ENCODE data around the gene CRTC3. TPM values are rescaled to one million over a fixed set of nuclear protein-coding genes. Genes with fewer than 3 reads are reported as not detected.

The CRTC3 gene
- total and polyA plus RNA-seq, 2 of the 4 experiments (the other 2 are of a cell fraction): 4.7 to 14.8 TPM

GRCh38 chr15:90565866-90566265, 36.1 kb downstream of the CRTC3 start:
- peaks cover 5% of the 10 kb centered on the region for H3K9me3 ChIP-seq (ENCODE audit: control insufficient read depth, insufficient read depth, low read length)
- no peak overlapping the region for H3K9ac ChIP-seq (ENCODE audit: low read depth, low read length)
- peaks cover 14% of the 10 kb centered on the region; the same call in 1 of the 2 replicates for H4K20me1 ChIP-seq (ENCODE audit: insufficient read depth, low read length)
- ATAC-seq (ENCODE audit: low read depth) (no peak), DNase-seq (no peak)
- H2BK15ac ChIP-seq (ENCODE audit: low read depth, low read length): no peak overlapping the region
- in situ Hi-C loops (cut with MboI; ENCODE audit: low sequenced_read_pairs) (no loop called here), dilution Hi-C loops (cut with HindIII; ENCODE audit: low sequenced_read_pairs, unreplicated experiment) (no loop called here), intact Hi-C loops (cut with micrococcal nuclease) (no loop called here)
- peaks cover 11% of the 10 kb centered on the region for H3K9me1 ChIP-seq (ENCODE audit: insufficient read depth, low read length)
- H3K27ac ChIP-seq (ENCODE audit: insufficient read depth, low read length): no peak overlapping the region
- no peak overlapping the region for H3K18ac ChIP-seq (ENCODE audit: low read depth, low read length)
- no peak overlapping the region for H3K56ac ChIP-seq (ENCODE audit: extremely low read depth, insufficient read depth, low read length)
- H3K23ac ChIP-seq (ENCODE audit: low read depth, low read length): no peak overlapping the region
- H4K91ac ChIP-seq (ENCODE audit: insufficient read depth, low read depth, low read length): no peak overlapping the region
- peaks cover 41 to 82% of the 10 kb centered on the region in 2 experiments for H3K79me1 ChIP-seq (ENCODE audit: low read depth in 1 of 2, low read length in 2 of 2)
- no peak overlapping the region for H3K4me2 ChIP-seq (ENCODE audit: low read depth, low read length)
- no peak overlapping the region for H2AFZ ChIP-seq (replicated peaks; ENCODE audit: low read length, poor library complexity)
- no TSS peak for BruUV-seq (replicated peaks)
- no peak overlapping the region for H2AK5ac ChIP-seq (ENCODE audit: low read depth, low read length)
- H3K4ac ChIP-seq (ENCODE audit: low read depth, low read length): no peak overlapping the region
- H4K5ac ChIP-seq (ENCODE audit: low read depth, low read length): no peak overlapping the region
- H4K8ac ChIP-seq (ENCODE audit: low read depth in 2 of 2, low read length in 2 of 2): no peak overlapping the region
- peaks cover 2% of the 10 kb centered on the region; the same call in 1 of the 2 replicates for H3K36me3 ChIP-seq (ENCODE audit: control insufficient read depth, insufficient read depth, low read length)
- TF ChIP-seq, protein P1, sequence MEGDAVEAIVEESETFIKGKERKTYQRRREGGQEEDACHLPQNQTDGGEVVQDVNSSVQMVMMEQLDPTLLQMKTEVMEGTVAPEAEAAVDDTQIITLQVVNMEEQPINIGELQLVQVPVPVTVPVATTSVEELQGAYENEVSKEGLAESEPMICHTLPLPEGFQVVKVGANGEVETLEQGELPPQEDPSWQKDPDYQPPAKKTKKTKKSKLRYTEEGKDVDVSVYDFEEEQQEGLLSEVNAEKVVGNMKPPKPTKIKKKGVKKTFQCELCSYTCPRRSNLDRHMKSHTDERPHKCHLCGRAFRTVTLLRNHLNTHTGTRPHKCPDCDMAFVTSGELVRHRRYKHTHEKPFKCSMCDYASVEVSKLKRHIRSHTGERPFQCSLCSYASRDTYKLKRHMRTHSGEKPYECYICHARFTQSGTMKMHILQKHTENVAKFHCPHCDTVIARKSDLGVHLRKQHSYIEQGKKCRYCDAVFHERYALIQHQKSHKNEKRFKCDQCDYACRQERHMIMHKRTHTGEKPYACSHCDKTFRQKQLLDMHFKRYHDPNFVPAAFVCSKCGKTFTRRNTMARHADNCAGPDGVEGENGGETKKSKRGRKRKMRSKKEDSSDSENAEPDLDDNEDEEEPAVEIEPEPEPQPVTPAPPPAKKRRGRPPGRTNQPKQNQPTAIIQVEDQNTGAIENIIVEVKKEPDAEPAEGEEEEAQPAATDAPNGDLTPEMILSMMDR (conservative IDR thresholded peaks at IDR 0.05; ENCODE audit: low read depth, low read length): no peak
- POLR2A ChIA-PET (ENCODE audit: unreplicated experiment): no interaction called here
- H2BK120ac ChIP-seq (ENCODE audit: low read depth, low read length): no peak overlapping the region
- H2BK5ac ChIP-seq (ENCODE audit: low read depth, low read length, poor library complexity, severe bottlenecking): no peak overlapping the region
- no peak overlapping the region for H3K4me3 ChIP-seq (ENCODE audit: insufficient read depth, low read depth, low read length)
- H3K4me1 ChIP-seq (ENCODE audit: control insufficient read depth, insufficient read depth, low read length): peaks cover 17% of the 10 kb centered on the region
- H2AK9ac ChIP-seq (replicated peaks; ENCODE audit: low read depth, low read length, poor library complexity): no peak overlapping the region
- CTCF ChIA-PET: no interaction called here
- no peak overlapping the region for H3K14ac ChIP-seq (replicated peaks; ENCODE audit: low read depth, low read length)
- no peaks in the 10 kb centered on the region for H3K27me3 ChIP-seq (ENCODE audit: control insufficient read depth, insufficient read depth, low read length)
- H2BK20ac ChIP-seq (ENCODE audit: low read depth, low read length): no peak overlapping the region
